Measurements from ENCODE around the gene PRRC2B. TPM values are rescaled to one million over a fixed set of nuclear protein-coding genes. Genes with fewer than 3 reads are reported as not detected.
A peak's percentile ranks its signal among the peaks of the same experiment; 100 is the strongest.

The PRRC2B gene
- total and polyA plus RNA-seq, 4 donors: 10.3 to 44.3 (median 27.0) TPM

DNA sequence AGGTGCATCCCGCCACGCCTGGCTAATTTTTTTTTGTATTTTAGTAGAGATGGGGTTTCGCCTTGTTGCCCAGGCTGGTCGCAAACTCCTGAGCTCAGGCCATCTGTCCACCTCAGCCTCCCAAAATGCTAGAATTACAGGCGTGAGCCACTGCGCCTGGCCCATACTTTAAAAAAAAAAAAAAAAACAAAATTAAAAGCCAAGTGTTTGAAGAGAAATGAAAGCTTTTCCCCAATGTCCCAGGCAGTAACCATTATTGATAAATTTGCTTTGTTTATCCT, 9.5 kb downstream of the PRRC2B start:
- 95% methylated on average over 6 of the region's 6 CpGs for WGBS
- Histone ChIP-seq H3K4me1 (ENCODE audit: control insufficient read depth in 4 of 4, insufficient read depth in 4 of 4, low read length in 3 of 4) (peaks cover 23 to 65% (median 63%) of the 10 kb centered on the region in 4 donors), H3K36me3 (ENCODE audit: control insufficient read depth in 4 of 4, insufficient read depth in 3 of 4, low read depth in 1 of 4, low read length in 3 of 4) (no peaks in the 10 kb centered on the region), H3K4me3 (ENCODE audit: low read depth in 1 of 3, low read length in 3 of 3) (no peak overlapping the region), H3K9me3 (ENCODE audit: control insufficient read depth in 4 of 4, low read length in 3 of 4) (no peaks in the 10 kb centered on the region), H3K27me3 (ENCODE audit: control insufficient read depth in 4 of 4, insufficient read depth in 4 of 4, low read length in 3 of 4) (no peaks in the 10 kb centered on the region), H3K9ac (ENCODE audit: low read depth in 1 of 2, low read length in 2 of 2) (no peak overlapping the region), H3K27ac (ENCODE audit: low read depth in 1 of 2, low read length in 2 of 2) (peak overlapping the region; percentile 43 to 47)
- no peak for TF ChIP-seq HNF4G (IDR thresholded peaks at IDR 0.05)
- TF ChIP-seq TAF1 (conservative IDR thresholded peaks at IDR 0.05): no peak
- no peak for TF ChIP-seq EGR1 (IDR thresholded peaks at IDR 0.05; ENCODE audit: low read depth in 2 of 2)
- DNase-seq (ENCODE audit: low spot score): no peak

DNA sequence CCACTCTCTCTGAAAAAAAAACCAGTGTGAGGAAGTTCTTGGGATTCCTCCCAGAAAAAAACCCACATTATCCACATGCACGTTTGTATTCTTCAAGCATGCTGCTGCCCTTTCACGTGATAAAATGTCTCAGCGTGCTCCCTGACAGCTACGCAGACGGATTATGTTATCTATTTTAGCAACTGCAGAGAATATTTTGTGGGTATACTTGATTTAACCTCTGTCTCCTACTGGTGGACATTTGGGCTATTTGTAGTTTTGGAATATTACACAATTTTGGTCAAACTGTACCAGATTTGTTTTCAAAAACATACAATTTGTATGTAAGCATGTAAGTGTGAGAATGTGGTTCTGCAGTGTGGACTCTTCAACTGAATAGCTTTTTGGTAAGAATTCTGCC, 10.7 kb downstream of the PRRC2B start:
- H3K27me3 ChIP-seq (ENCODE audit: control insufficient read depth in 4 of 4, insufficient read depth in 4 of 4, low read length in 3 of 4): no peaks in the 10 kb centered on the region
- peaks cover 28 to 63% (median 61%) of the 10 kb centered on the region in 4 donors for H3K4me1 ChIP-seq (ENCODE audit: control insufficient read depth in 4 of 4, insufficient read depth in 4 of 4, low read length in 3 of 4)
- peak overlapping the region; percentile 19 to 43 for H3K27ac ChIP-seq (ENCODE audit: low read depth in 1 of 2, low read length in 2 of 2)
- 56% methylated on average over 5 of the region's 5 CpGs for WGBS
- no peaks in the 10 kb centered on the region for H3K36me3 ChIP-seq (ENCODE audit: control insufficient read depth in 4 of 4, insufficient read depth in 3 of 4, low read depth in 1 of 4, low read length in 3 of 4)
- H3K9ac ChIP-seq (ENCODE audit: low read depth in 1 of 2, low read length in 2 of 2): no peak overlapping the region
- H3K4me3 ChIP-seq (ENCODE audit: low read depth in 1 of 3, low read length in 3 of 3): no peak overlapping the region
- TF ChIP-seq NR2F2 (IDR thresholded peaks at IDR 0.05) (no peak), HNF4A (conservative IDR thresholded peaks at IDR 0.05) (no peak), JUND (IDR thresholded peaks at IDR 0.05) (no peak), EGR1 (IDR thresholded peaks at IDR 0.05; ENCODE audit: low read depth in 2 of 2) (no peak), GABPA (IDR thresholded peaks at IDR 0.05 in 1 of 2, conservative IDR thresholded peaks at IDR 0.05 in 1 of 2) (no peak), YY1 (IDR thresholded peaks at IDR 0.05) (no peak), FOXA2 (IDR thresholded peaks at IDR 0.05) (no peak), FOXA1 (IDR thresholded peaks at IDR 0.05) (no peak), SP1 (IDR thresholded peaks at IDR 0.05) (no peak)
- TF ChIP-seq, protein P1, sequence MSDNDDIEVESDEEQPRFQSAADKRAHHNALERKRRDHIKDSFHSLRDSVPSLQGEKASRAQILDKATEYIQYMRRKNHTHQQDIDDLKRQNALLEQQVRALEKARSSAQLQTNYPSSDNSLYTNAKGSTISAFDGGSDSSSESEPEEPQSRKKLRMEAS (IDR thresholded peaks at IDR 0.05): no peak
- TF ChIP-seq, protein P2, sequence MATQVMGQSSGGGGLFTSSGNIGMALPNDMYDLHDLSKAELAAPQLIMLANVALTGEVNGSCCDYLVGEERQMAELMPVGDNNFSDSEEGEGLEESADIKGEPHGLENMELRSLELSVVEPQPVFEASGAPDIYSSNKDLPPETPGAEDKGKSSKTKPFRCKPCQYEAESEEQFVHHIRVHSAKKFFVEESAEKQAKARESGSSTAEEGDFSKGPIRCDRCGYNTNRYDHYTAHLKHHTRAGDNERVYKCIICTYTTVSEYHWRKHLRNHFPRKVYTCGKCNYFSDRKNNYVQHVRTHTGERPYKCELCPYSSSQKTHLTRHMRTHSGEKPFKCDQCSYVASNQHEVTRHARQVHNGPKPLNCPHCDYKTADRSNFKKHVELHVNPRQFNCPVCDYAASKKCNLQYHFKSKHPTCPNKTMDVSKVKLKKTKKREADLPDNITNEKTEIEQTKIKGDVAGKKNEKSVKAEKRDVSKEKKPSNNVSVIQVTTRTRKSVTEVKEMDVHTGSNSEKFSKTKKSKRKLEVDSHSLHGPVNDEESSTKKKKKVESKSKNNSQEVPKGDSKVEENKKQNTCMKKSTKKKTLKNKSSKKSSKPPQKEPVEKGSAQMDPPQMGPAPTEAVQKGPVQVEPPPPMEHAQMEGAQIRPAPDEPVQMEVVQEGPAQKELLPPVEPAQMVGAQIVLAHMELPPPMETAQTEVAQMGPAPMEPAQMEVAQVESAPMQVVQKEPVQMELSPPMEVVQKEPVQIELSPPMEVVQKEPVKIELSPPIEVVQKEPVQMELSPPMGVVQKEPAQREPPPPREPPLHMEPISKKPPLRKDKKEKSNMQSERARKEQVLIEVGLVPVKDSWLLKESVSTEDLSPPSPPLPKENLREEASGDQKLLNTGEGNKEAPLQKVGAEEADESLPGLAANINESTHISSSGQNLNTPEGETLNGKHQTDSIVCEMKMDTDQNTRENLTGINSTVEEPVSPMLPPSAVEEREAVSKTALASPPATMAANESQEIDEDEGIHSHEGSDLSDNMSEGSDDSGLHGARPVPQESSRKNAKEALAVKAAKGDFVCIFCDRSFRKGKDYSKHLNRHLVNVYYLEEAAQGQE (IDR thresholded peaks at IDR 0.05): no peak
- TF ChIP-seq, protein P3, sequence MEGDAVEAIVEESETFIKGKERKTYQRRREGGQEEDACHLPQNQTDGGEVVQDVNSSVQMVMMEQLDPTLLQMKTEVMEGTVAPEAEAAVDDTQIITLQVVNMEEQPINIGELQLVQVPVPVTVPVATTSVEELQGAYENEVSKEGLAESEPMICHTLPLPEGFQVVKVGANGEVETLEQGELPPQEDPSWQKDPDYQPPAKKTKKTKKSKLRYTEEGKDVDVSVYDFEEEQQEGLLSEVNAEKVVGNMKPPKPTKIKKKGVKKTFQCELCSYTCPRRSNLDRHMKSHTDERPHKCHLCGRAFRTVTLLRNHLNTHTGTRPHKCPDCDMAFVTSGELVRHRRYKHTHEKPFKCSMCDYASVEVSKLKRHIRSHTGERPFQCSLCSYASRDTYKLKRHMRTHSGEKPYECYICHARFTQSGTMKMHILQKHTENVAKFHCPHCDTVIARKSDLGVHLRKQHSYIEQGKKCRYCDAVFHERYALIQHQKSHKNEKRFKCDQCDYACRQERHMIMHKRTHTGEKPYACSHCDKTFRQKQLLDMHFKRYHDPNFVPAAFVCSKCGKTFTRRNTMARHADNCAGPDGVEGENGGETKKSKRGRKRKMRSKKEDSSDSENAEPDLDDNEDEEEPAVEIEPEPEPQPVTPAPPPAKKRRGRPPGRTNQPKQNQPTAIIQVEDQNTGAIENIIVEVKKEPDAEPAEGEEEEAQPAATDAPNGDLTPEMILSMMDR (IDR thresholded peaks at IDR 0.05; ENCODE audit: low read depth, low read length, missing input control): no peak
- TF ChIP-seq, protein P4, sequence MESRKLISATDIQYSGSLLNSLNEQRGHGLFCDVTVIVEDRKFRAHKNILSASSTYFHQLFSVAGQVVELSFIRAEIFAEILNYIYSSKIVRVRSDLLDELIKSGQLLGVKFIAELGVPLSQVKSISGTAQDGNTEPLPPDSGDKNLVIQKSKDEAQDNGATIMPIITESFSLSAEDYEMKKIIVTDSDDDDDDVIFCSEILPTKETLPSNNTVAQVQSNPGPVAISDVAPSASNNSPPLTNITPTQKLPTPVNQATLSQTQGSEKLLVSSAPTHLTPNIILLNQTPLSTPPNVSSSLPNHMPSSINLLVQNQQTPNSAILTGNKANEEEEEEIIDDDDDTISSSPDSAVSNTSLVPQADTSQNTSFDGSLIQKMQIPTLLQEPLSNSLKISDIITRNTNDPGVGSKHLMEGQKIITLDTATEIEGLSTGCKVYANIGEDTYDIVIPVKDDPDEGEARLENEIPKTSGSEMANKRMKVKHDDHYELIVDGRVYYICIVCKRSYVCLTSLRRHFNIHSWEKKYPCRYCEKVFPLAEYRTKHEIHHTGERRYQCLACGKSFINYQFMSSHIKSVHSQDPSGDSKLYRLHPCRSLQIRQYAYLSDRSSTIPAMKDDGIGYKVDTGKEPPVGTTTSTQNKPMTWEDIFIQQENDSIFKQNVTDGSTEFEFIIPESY (IDR thresholded peaks at IDR 0.05): no peak
- no peaks in the 10 kb centered on the region for H3K9me3 ChIP-seq (ENCODE audit: control insufficient read depth in 4 of 4, low read length in 3 of 4)
- DNase-seq (ENCODE audit: low spot score): no peak

Data from liver (tissue), 9 donors.